ENCODE measurements around the gene ITGA5.

Gene ITGA5

GRCh38 chr12:54432815-54433164 is 13.7 kb upstream of the ITGA5 start:
- no peak for TF ChIP-seq POLR2AphosphoS5 (IDR thresholded peaks at IDR 0.05; ENCODE audit: low read depth, low read length)
- no peak for TF ChIP-seq REST (IDR thresholded peaks at IDR 0.05; ENCODE audit: insufficient read depth in 1 of 2, low read depth in 2 of 2, low read length in 2 of 2)
- no peak for TF ChIP-seq TAF1 (IDR thresholded peaks at IDR 0.05; ENCODE audit: borderline replicate concordance, insufficient read depth, low read length)
- TF ChIP-seq FOXP2 (optimal IDR thresholded peaks at IDR 0.05; ENCODE audit: borderline replicate concordance, extremely low read depth, extremely low read length, insufficient read depth) = no peak
- TF ChIP-seq SIN3A (IDR thresholded peaks at IDR 0.05; ENCODE audit: borderline replicate concordance, insufficient read depth, low read length) = no peak

GRCh38 chr12:54431911-54432814 is 13.1 kb upstream of the ITGA5 start:
- TF ChIP-seq SIN3A (IDR thresholded peaks at IDR 0.05; ENCODE audit: borderline replicate concordance, insufficient read depth, low read length) = no peak
- peak; percentile 41 for TF ChIP-seq FOXP2 (optimal IDR thresholded peaks at IDR 0.05; ENCODE audit: borderline replicate concordance, extremely low read depth, extremely low read length, insufficient read depth)

GRCh38 chr12:54430471-54431069 is 11.5 kb upstream of the ITGA5 start:
- TF ChIP-seq FOXP2 (optimal IDR thresholded peaks at IDR 0.05; ENCODE audit: borderline replicate concordance, extremely low read depth, extremely low read length, insufficient read depth) = no peak
- TF ChIP-seq POLR2AphosphoS5 (IDR thresholded peaks at IDR 0.05; ENCODE audit: low read depth, low read length) = no peak
- no peak for TF ChIP-seq TAF1 (IDR thresholded peaks at IDR 0.05; ENCODE audit: borderline replicate concordance, insufficient read depth, low read length)
- TF ChIP-seq SIN3A (IDR thresholded peaks at IDR 0.05; ENCODE audit: borderline replicate concordance, insufficient read depth, low read length) = no peak
- TF ChIP-seq REST (IDR thresholded peaks at IDR 0.05; ENCODE audit: insufficient read depth in 1 of 2, low read depth in 2 of 2, low read length in 2 of 2) = no peak

GRCh38 chr12:54429014-54429471 is 10.0 kb upstream of the ITGA5 start:
- TF ChIP-seq FOXP2 (optimal IDR thresholded peaks at IDR 0.05; ENCODE audit: borderline replicate concordance, extremely low read depth, extremely low read length, insufficient read depth) = no peak
- TF ChIP-seq POLR2AphosphoS5 (IDR thresholded peaks at IDR 0.05; ENCODE audit: low read depth, low read length) = no peak
- TF ChIP-seq REST (IDR thresholded peaks at IDR 0.05; ENCODE audit: insufficient read depth in 1 of 2, low read depth in 2 of 2, low read length in 2 of 2) = no peak
- TF ChIP-seq TAF1 (IDR thresholded peaks at IDR 0.05; ENCODE audit: borderline replicate concordance, insufficient read depth, low read length) = no peak

GRCh38 chr12:54428050-54429013 is 9.3 kb upstream of the ITGA5 start:
- TF ChIP-seq REST (IDR thresholded peaks at IDR 0.05; ENCODE audit: insufficient read depth in 1 of 2, low read depth in 2 of 2, low read length in 2 of 2) (no peak), TAF1 (IDR thresholded peaks at IDR 0.05; ENCODE audit: borderline replicate concordance, insufficient read depth, low read length) (no peak), POLR2AphosphoS5 (IDR thresholded peaks at IDR 0.05; ENCODE audit: low read depth, low read length) (no peak), FOXP2 (optimal IDR thresholded peaks at IDR 0.05; ENCODE audit: borderline replicate concordance, extremely low read depth, extremely low read length, insufficient read depth) (no peak), SIN3A (IDR thresholded peaks at IDR 0.05; ENCODE audit: borderline replicate concordance, insufficient read depth, low read length) (no peak)

Data from PFSK-1 (cell line).